HepG2 (cell line): Measurements from ENCODE around the gene MST1. TPM values are rescaled to one million over a fixed set of nuclear protein-coding genes. Genes with fewer than 3 reads are reported as not detected.

Experiments used
- ESRRA ChIP-seq: sonication (generic); formaldehyde crosslinking; IDR thresholded peaks from 2 replicates; pipeline ENCODE4 v1.5.1; 2020; ENCODE audit warnings: mild to moderate bottlenecking, low read depth, missing genetic modification reagents
- FOXP4 ChIP-seq: sonication (generic); formaldehyde crosslinking; IDR thresholded peaks from 2 replicates; pipeline ENCODE4 v1.4.0; 2020; ENCODE audit warnings: missing genetic modification reagents
- HDAC1 ChIP-seq: sonication (generic); formaldehyde crosslinking; IDR thresholded peaks from 2 replicates; pipeline ENCODE4 v1.5.1; 2020; ENCODE audit warnings: mild to moderate bottlenecking, missing genetic modification reagents
- IKZF4 ChIP-seq: sonication (generic); formaldehyde crosslinking; IDR thresholded peaks from 2 replicates; pipeline ENCODE4 v1.5.1; 2020; ENCODE audit warnings: borderline replicate concordance, mild to moderate bottlenecking, low read depth, missing genetic modification reagents; ENCODE audit errors: not compliant biosample characterization
- NCOR1 ChIP-seq: fragments of 200-600 bp; sonication (generic); IDR thresholded peaks from 2 replicates; pipeline ENCODE4 v1.7.0; 2017; ENCODE audit warnings: antibody characterized with exemption, low read length, borderline replicate concordance
- PAXIP1 ChIP-seq: sonication (generic); formaldehyde crosslinking; conservative IDR thresholded peaks from 2 replicates; pipeline ENCODE4 v1.4.0; 2020; ENCODE audit warnings: mild to moderate bottlenecking, missing genetic modification reagents, moderate library complexity
- ZGPAT ChIP-seq: IDR thresholded peaks from 2 replicates; pipeline ENCODE4 v1.6.1; 2016; ENCODE audit warnings: mild to moderate bottlenecking
- ZNF253 ChIP-seq: sonication (generic); formaldehyde crosslinking; IDR thresholded peaks from 2 replicates; pipeline ENCODE4 v1.8.0; 2022; ENCODE audit warnings: mild to moderate bottlenecking, missing genetic modification reagents, borderline replicate concordance
- ZNF331 ChIP-seq: sonication (generic); formaldehyde crosslinking; IDR thresholded peaks from 2 replicates; pipeline ENCODE4 v1.4.0; 2020; ENCODE audit warnings: missing genetic modification reagents
- ZNF441 ChIP-seq: sonication (generic); formaldehyde crosslinking; IDR thresholded peaks from 2 replicates; pipeline ENCODE4 v1.7.0; 2021; ENCODE audit warnings: missing genetic modification reagents, borderline replicate concordance
- ZNF563 ChIP-seq: sonication (generic); formaldehyde crosslinking; IDR thresholded peaks from 2 replicates; pipeline ENCODE4 v1.8.0; 2022; ENCODE audit warnings: mild to moderate bottlenecking, moderate library complexity, missing genetic modification reagents
- ZNF644 ChIP-seq: IDR thresholded peaks from 2 replicates; pipeline ENCODE4 v1.6.1; 2016; ENCODE audit warnings: low read depth
- ZNF710 ChIP-seq: sonication (generic); formaldehyde crosslinking; IDR thresholded peaks from 2 replicates; pipeline ENCODE4 v1.5.0; 2020; ENCODE audit warnings: mild to moderate bottlenecking, missing genetic modification reagents, borderline replicate concordance
- ZNF747 ChIP-seq: sonication (generic); formaldehyde crosslinking; IDR thresholded peaks from 2 replicates; pipeline ENCODE4 v1.8.1; 2023; ENCODE audit warnings: missing genetic modification reagents, mild to moderate bottlenecking, borderline replicate concordance
- polyA plus RNA-seq, 8 experiments: library from polyadenylated mRNA; depleted of rRNA in 3 of 8; stranded (reverse) in 7 of 8; unstranded in 1 of 8; fragments of >200 nt; fragmentation: Illumina TruSeq in 4 of 8; extraction: Trizol in 4 of 8; gene quantifications; 2 replicates each; pipeline versions ENCODE4 v1.2.1 to v1.2.3, GENCODE V29; 2011 to 2016; ENCODE audit warnings: low read depth in 4 of 8, missing spikeins in 1 of 8, mixed read lengths in 1 of 8; ENCODE audit not compliant: insufficient read depth in 1 of 8
- total RNA-seq, 5 experiments: library from RNA; depleted of rRNA; stranded (reverse); fragments of >200 nt; fragmentation: Illumina TruSeq; extraction: Trizol; gene quantifications; 2 replicates each; pipeline ENCODE4 v1.2.3, GENCODE V29; 2016; ENCODE audit warnings: low read depth in 1 of 5
- TF ChIP-seq, protein P1 (sequence below): sonication (generic); formaldehyde crosslinking; IDR thresholded peaks from 2 replicates; pipeline ENCODE4 v1.4.0; 2020; ENCODE audit warnings: mild to moderate bottlenecking, missing genetic modification reagents, borderline replicate concordance

The MST1 gene
- total and polyA plus RNA-seq, 2 of the 13 experiments (the other 11 are each of a cell fraction or from before 2014, with no cell fraction given), result 189 to 452 TPM

DNA sequence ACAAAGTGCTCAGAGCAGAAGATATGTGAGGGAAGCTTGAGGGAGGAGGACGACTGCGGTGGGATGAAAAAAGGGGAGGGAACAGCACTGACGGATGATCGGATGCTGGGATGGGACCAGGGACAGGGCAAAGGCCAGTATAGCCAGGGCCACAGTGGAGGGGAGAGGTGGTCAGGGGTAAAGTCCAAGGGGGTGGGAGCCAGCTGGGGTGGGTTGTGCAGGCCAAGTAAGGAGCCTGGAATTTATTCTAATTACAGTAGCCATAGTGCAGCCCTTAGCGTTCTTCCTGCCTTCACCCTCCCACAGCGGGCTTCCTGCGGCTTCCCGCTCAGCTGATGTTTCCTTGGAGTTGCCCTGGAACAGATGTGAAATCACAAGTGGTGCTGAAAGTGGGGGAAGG lies 22.7 kb downstream of the MST1 start (continued):
- TF ChIP-seq, protein P1, sequence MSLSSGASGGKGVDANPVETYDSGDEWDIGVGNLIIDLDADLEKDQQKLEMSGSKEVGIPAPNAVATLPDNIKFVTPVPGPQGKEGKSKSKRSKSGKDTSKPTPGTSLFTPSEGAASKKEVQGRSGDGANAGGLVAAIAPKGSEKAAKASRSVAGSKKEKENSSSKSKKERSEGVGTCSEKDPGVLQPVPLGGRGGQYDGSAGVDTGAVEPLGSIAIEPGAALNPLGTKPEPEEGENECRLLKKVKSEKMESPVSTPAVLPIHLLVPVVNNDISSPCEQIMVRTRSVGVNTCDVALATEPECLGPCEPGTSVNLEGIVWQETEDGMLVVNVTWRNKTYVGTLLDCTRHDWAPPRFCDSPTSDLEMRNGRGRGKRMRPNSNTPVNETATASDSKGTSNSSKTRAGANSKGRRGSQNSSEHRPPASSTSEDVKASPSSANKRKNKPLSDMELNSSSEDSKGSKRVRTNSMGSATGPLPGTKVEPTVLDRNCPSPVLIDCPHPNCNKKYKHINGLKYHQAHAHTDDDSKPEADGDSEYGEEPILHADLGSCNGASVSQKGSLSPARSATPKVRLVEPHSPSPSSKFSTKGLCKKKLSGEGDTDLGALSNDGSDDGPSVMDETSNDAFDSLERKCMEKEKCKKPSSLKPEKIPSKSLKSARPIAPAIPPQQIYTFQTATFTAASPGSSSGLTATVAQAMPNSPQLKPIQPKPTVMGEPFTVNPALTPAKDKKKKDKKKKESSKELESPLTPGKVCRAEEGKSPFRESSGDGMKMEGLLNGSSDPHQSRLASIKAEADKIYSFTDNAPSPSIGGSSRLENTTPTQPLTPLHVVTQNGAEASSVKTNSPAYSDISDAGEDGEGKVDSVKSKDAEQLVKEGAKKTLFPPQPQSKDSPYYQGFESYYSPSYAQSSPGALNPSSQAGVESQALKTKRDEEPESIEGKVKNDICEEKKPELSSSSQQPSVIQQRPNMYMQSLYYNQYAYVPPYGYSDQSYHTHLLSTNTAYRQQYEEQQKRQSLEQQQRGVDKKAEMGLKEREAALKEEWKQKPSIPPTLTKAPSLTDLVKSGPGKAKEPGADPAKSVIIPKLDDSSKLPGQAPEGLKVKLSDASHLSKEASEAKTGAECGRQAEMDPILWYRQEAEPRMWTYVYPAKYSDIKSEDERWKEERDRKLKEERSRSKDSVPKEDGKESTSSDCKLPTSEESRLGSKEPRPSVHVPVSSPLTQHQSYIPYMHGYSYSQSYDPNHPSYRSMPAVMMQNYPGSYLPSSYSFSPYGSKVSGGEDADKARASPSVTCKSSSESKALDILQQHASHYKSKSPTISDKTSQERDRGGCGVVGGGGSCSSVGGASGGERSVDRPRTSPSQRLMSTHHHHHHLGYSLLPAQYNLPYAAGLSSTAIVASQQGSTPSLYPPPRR (CRISPR knock-in tag), result peak; percentile 50; the same call in 1 of the 2 replicates
- TF ChIP-seq ZNF563 (CRISPR knock-in tag), result no peak
- TF ChIP-seq ZNF644 (CRISPR knock-in tag), result 0 out of 2 replicates have a peak, but pooled peaks have one; percentile 25
- TF ChIP-seq NCOR1, result peak; percentile 81
- TF ChIP-seq ZNF710 (CRISPR knock-in tag), result peak; percentile 66; the same call in 1 of the 2 replicates
- TF ChIP-seq ZNF441, result 0 out of 2 replicates have a peak, but pooled peaks have one; percentile 5
- no peak; the same call in 1 of the 2 replicates for TF ChIP-seq ZNF331 (CRISPR knock-in tag)
- 0 out of 2 replicates have a peak, but pooled peaks have one; percentile 31 for TF ChIP-seq FOXP4 (CRISPR knock-in tag)
- TF ChIP-seq ZGPAT, result 0 out of 2 replicates have a peak, but pooled peaks have one; percentile 11
- peak; percentile 86 for TF ChIP-seq ESRRA (CRISPR knock-in tag)
- peak; percentile 69 for TF ChIP-seq HDAC1 (CRISPR knock-in tag)
- TF ChIP-seq ZNF747 (CRISPR knock-in tag), result no peak
- no peak for TF ChIP-seq ZNF253 (CRISPR knock-in tag)
- peak; percentile 89 for TF ChIP-seq PAXIP1
- TF ChIP-seq IKZF4 (CRISPR knock-in tag), result no peak
